Loucy (cell line): ENCODE results near the gene DUSP9.

Source experiments
- EZH2phosphoT487 ChIP-seq: fragments of 200-600 bp; IDR thresholded peaks from 2 replicates; pipeline ENCODE4 v1.6.1; 2018; ENCODE audit warnings: antibody characterized with exemption, mild to moderate bottlenecking, moderate library complexity, borderline replicate concordance
- TF ChIP-seq, protein P1 (sequence below): fragments of 200-600 bp; sonication (generic); conservative IDR thresholded peaks from 2 replicates; pipeline ENCODE4 v1.5.1; 2014; ENCODE audit warnings: mild to moderate bottlenecking, antibody characterized with exemption, low read length

DNA sequence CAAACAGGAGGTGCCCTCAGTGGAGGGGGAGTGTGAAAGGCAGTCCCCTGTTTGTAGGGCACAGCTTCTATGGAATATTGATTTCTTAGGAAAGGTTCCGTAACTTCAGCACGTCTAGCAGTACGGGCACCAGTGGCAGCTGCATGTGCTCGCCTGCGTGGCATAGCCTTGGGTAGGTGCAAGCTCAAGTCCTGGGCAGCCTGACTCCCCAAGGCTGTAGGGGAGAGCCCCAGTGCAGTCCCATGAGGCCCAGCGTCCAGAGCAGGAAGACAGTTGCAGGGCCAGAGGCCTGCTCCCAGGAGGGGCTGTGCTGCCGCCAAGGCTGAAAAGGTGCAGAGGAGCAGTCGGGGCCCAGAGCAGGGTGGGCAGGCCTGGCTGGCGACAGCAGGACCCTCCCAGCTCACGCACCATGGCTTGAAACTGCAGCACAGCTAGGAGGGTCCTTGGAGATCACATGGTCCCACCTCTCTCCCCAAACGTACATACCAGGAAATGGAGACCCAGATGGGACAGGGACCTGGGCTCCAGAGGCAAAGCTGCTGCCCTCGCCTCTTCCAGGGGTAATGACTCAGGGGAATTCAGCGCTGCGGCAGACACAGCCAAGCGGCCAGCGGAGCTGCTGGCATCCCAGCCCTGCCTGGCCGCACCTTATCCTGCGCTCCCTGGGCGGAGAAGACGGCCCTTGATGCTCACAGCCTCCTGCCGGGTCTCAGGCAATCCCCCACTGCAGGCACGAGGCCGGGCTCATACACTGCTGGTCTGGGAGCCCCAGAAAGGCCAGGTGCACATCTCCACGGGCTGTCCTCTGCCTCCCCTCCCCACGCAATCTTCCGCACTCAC lies 6.0 kb upstream of the DUSP9 start:
- TF ChIP-seq, protein P1, sequence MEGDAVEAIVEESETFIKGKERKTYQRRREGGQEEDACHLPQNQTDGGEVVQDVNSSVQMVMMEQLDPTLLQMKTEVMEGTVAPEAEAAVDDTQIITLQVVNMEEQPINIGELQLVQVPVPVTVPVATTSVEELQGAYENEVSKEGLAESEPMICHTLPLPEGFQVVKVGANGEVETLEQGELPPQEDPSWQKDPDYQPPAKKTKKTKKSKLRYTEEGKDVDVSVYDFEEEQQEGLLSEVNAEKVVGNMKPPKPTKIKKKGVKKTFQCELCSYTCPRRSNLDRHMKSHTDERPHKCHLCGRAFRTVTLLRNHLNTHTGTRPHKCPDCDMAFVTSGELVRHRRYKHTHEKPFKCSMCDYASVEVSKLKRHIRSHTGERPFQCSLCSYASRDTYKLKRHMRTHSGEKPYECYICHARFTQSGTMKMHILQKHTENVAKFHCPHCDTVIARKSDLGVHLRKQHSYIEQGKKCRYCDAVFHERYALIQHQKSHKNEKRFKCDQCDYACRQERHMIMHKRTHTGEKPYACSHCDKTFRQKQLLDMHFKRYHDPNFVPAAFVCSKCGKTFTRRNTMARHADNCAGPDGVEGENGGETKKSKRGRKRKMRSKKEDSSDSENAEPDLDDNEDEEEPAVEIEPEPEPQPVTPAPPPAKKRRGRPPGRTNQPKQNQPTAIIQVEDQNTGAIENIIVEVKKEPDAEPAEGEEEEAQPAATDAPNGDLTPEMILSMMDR, result no peak
- no peak for TF ChIP-seq EZH2phosphoT487
